ENCODE measurements around the gene HDAC1.

Gene HDAC1

DNA sequence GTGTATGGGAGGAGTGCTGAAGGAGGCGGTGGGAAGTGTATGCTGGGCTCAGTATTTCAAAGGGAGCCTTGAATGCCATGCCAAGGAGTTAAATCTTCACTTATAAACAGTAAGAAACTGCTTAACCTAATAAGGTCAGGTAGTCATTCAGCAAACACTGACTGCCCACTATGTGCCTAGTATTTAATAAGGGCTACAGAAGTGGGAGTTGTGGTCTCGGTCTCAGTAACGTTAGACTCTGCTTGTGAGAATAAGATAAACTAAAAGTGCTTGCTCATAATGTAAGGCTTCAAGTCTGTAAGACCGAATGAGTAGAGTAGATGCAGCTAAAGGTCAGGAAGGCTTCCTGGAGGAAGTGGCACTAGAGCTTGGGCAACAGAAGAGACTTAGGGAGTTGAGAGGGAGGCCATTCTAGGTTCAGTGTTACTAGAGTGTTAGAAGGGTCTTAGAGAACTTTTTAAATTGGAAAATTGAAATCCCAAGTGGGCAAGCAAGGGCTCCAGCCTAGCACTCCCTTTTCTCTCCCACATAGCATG lies 38.1 kb downstream of the HDAC1 start:
- H3K4me1 ChIP-seq (ENCODE audit: control extremely low read depth in 1 of 4, control insufficient read depth in 4 of 4, insufficient read depth in 4 of 4, low read length in 3 of 4): peaks cover 0 to 11% (median 11%) of the 10 kb centered on the region in 4 experiments
- ChIA-PET POLR2A (no interaction called here), CTCF (interaction anchor here (1.1 to 1.3 kb wide), 2 partner anchors 30 to 81 kb away, joined by 4 read pairs; no protein-coding TSS in a partner anchor)
- H3K36me3 ChIP-seq (ENCODE audit: control insufficient read depth in 4 of 4, insufficient read depth in 4 of 4, low read length in 3 of 4): peaks cover 21 to 85% (median 67%) of the 10 kb centered on the region in 4 experiments
- H3K9me3 ChIP-seq (ENCODE audit: control extremely low read depth in 1 of 5, control insufficient read depth in 4 of 5, insufficient read depth in 2 of 5, low read depth in 1 of 5, low read length in 4 of 5): no peaks in the 10 kb centered on the region
- no peak for DNase-seq
- no peak overlapping the region for H3K4me3 ChIP-seq (ENCODE audit: control insufficient read depth in 1 of 7, extremely low read depth in 1 of 7, insufficient read depth in 4 of 7, low read depth in 2 of 7, low read length in 6 of 7)
- no peaks in the 10 kb centered on the region for H3K27me3 ChIP-seq (replicated peaks in 2 of 5; ENCODE audit: control insufficient read depth in 4 of 5, insufficient read depth in 5 of 5, low read length in 4 of 5)
- no peak overlapping the region for H3K27ac ChIP-seq (ENCODE audit: insufficient read depth in 1 of 2, low read depth in 1 of 2, low read length in 2 of 2, poor library complexity in 1 of 2, severe bottlenecking in 2 of 2)
- whole genome bisulfite sequencing (ENCODE audit: insufficient coverage): 96% methylated on average over 3 of the region's 4 CpGs

DNA sequence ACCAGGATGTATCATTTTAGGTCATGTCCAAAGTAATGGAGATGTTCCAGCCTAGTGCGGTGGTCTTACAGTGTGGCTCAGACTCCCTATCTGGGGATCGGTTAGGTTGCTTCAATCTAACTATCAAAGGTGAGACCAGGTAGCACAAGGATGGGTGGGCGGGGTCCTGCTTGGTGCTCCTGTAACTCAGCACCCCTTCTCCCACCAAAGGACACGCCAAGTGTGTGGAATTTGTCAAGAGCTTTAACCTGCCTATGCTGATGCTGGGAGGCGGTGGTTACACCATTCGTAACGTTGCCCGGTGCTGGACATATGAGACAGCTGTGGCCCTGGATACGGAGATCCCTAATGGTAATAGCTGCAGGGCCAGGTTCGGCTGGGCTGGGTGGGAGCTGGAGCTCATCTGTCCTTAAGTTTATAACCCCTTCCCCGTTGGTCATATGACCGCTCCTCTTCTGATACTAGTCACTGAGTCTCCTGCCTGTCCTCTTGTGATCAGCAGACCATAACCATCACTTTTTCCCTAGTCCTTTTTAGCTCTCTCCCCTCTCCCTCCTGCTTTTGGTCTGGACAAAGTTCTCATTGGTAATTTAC lies 38.8 kb downstream of the HDAC1 start:
- H3K36me3 ChIP-seq (ENCODE audit: control insufficient read depth in 4 of 4, insufficient read depth in 4 of 4, low read length in 3 of 4): peaks cover 21 to 79% (median 62%) of the 10 kb centered on the region in 4 experiments
- no peak overlapping the region for H3K4me3 ChIP-seq (ENCODE audit: control insufficient read depth in 1 of 7, extremely low read depth in 1 of 7, insufficient read depth in 4 of 7, low read depth in 2 of 7, low read length in 6 of 7)
- ChIA-PET CTCF (interaction anchor here (0.9 to 1.6 kb wide), 7 partner anchors 9 to 115 kb away, joined by 3 to 8 read pairs (median 4); no protein-coding TSS in a partner anchor), POLR2A (no interaction called here)
- H3K27me3 ChIP-seq (replicated peaks in 2 of 5; ENCODE audit: control insufficient read depth in 4 of 5, insufficient read depth in 5 of 5, low read length in 4 of 5): no peaks in the 10 kb centered on the region
- H3K9me3 ChIP-seq (ENCODE audit: control extremely low read depth in 1 of 5, control insufficient read depth in 4 of 5, insufficient read depth in 2 of 5, low read depth in 1 of 5, low read length in 4 of 5): no peaks in the 10 kb centered on the region
- H3K27ac ChIP-seq (ENCODE audit: insufficient read depth in 1 of 2, low read depth in 1 of 2, low read length in 2 of 2, poor library complexity in 1 of 2, severe bottlenecking in 2 of 2): no peak overlapping the region
- no peak for DNase-seq
- peaks cover 0 to 15% (median 12%) of the 10 kb centered on the region in 4 experiments for H3K4me1 ChIP-seq (ENCODE audit: control extremely low read depth in 1 of 4, control insufficient read depth in 4 of 4, insufficient read depth in 4 of 4, low read length in 3 of 4)
- WGBS (ENCODE audit: insufficient coverage): 98% methylated on average over 12 of the region's 12 CpGs

DNA sequence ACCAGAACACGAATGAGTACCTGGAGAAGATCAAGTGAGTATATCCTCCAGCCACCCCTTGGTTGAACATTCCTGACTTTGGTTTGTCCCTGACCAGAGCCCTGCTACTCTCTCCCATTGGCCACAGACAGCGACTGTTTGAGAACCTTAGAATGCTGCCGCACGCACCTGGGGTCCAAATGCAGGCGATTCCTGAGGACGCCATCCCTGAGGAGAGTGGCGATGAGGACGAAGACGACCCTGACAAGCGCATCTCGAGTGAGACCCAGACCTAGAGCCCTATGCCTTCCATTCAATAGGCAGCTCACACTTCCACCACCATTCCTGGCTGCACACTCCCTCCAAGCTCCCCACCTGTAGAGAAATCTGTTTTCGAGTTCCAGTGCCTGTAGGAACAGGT lies 39.7 kb downstream of the HDAC1 start:
- Histone ChIP-seq H3K27me3 (replicated peaks in 2 of 5; ENCODE audit: control insufficient read depth in 4 of 5, insufficient read depth in 5 of 5, low read length in 4 of 5) (no peaks in the 10 kb centered on the region), H3K27ac (ENCODE audit: insufficient read depth in 1 of 2, low read depth in 1 of 2, low read length in 2 of 2, poor library complexity in 1 of 2, severe bottlenecking in 2 of 2) (no peak overlapping the region), H3K9me3 (ENCODE audit: control extremely low read depth in 1 of 5, control insufficient read depth in 4 of 5, insufficient read depth in 2 of 5, low read depth in 1 of 5, low read length in 4 of 5) (no peaks in the 10 kb centered on the region), H3K36me3 (ENCODE audit: control insufficient read depth in 4 of 4, insufficient read depth in 4 of 4, low read length in 3 of 4) (peaks cover 21 to 73% (median 59%) of the 10 kb centered on the region in 4 experiments), H3K4me3 (ENCODE audit: control insufficient read depth in 1 of 7, extremely low read depth in 1 of 7, insufficient read depth in 4 of 7, low read depth in 2 of 7, low read length in 6 of 7) (no peak overlapping the region), H3K4me1 (ENCODE audit: control extremely low read depth in 1 of 4, control insufficient read depth in 4 of 4, insufficient read depth in 4 of 4, low read length in 3 of 4) (peaks cover 0 to 21% (median 17%) of the 10 kb centered on the region in 4 experiments)
- ChIA-PET CTCF (interaction anchor here (0.8 to 1.6 kb wide), 8 partner anchors 10 to 116 kb away, joined by 3 to 8 read pairs (median 4); no protein-coding TSS in a partner anchor), POLR2A (interaction anchor here (1.6 kb wide), 1 partner anchor 10 kb away, joined by 3 read pairs; no protein-coding TSS in a partner anchor)
- WGBS (ENCODE audit: insufficient coverage): over 99% methylated on average over 11 of the region's 12 CpGs
- no peak for DNase-seq

DNA sequence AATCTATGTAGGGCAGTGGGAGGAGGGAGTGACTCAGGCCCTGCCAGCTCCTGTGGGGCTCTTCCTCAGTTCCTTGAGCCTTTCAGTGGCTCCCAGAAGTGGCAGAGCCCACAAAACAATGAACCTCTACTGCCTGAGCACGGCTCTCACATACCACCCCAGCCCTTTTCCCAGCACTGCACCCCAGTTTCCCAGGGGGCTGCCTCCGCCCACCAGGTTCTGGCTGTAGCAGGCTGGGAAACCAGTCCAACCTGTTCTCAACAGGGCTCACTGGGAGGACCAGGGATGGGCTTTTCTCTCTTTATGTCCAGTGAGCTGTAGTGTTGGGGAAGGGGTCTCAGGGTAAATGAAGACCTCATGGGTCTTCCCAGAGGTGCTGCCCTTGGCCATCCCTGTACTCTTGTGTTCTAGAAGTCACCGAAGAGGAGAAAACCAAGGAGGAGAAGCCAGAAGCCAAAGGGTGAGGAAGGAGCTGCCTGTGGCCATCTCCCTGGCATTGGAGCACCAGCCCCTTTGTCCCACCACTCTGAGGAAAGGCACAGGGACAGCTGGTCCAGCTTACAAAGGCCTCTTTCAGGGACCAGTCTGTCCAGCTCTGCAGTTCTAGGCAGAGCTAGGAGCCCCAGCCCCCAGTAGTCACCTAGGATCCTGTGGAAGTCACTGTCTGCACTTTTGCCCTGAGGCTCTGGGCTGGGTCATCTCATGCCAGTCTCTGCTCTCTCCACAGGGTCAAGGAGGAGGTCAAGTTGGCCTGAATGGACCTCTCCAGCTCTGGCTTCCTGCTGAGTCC lies 40.6 kb downstream of the HDAC1 start:
- CTCF ChIA-PET: interaction anchor here (0.8 to 2.2 kb wide), 8 partner anchors 9 to 117 kb away, joined by 3 to 16 read pairs (median 4); no protein-coding TSS in a partner anchor
- DNase-seq: no peak
- 100% methylated on average over 1 of the region's 3 CpGs for WGBS (ENCODE audit: insufficient coverage)
- Histone ChIP-seq H3K36me3 (ENCODE audit: control insufficient read depth in 4 of 4, insufficient read depth in 4 of 4, low read length in 3 of 4) (peaks cover 18 to 65% (median 51%) of the 10 kb centered on the region in 4 experiments), H3K9me3 (ENCODE audit: control extremely low read depth in 1 of 5, control insufficient read depth in 4 of 5, insufficient read depth in 2 of 5, low read depth in 1 of 5, low read length in 4 of 5) (no peaks in the 10 kb centered on the region), H3K4me1 (ENCODE audit: control extremely low read depth in 1 of 4, control insufficient read depth in 4 of 4, insufficient read depth in 4 of 4, low read length in 3 of 4) (peaks cover 0 to 30% (median 27%) of the 10 kb centered on the region in 4 experiments), H3K27me3 (replicated peaks in 2 of 5; ENCODE audit: control insufficient read depth in 4 of 5, insufficient read depth in 5 of 5, low read length in 4 of 5) (peaks cover 0 to 3% (median 0%) of the 10 kb centered on the region in 5 experiments), H3K4me3 (ENCODE audit: control insufficient read depth in 1 of 7, extremely low read depth in 1 of 7, insufficient read depth in 4 of 7, low read depth in 2 of 7, low read length in 6 of 7) (no peak overlapping the region), H3K27ac (ENCODE audit: insufficient read depth in 1 of 2, low read depth in 1 of 2, low read length in 2 of 2, poor library complexity in 1 of 2, severe bottlenecking in 2 of 2) (no peak overlapping the region)
- POLR2A ChIA-PET: interaction anchor here (1.6 kb wide), 1 partner anchor 11 kb away, joined by 3 read pairs; no protein-coding TSS in a partner anchor

DNA sequence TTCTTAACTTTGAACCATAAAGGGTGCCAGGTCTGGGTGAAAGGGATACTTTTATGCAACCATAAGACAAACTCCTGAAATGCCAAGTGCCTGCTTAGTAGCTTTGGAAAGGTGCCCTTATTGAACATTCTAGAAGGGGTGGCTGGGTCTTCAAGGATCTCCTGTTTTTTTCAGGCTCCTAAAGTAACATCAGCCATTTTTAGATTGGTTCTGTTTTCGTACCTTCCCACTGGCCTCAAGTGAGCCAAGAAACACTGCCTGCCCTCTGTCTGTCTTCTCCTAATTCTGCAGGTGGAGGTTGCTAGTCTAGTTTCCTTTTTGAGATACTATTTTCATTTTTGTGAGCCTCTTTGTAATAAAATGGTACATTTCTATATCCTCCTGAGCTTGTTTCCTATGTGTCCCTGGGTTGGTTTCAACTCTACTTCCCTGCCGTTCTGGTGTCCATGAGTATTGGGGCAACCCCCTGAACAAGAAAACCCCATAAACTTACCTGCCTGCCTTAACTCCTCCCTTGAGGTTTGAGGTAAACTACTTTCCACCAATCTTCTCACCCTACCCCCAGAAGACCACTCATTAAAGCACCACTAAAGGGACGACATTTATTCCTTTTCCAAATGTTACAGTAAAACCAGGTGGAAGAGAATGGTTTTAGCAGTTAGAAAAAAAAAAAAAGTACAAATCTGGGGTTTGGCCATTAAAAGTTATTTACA lies 41.5 kb downstream of the HDAC1 start:
- Histone ChIP-seq H3K9me3 (ENCODE audit: control extremely low read depth in 1 of 5, control insufficient read depth in 4 of 5, insufficient read depth in 2 of 5, low read depth in 1 of 5, low read length in 4 of 5) (no peaks in the 10 kb centered on the region), H3K36me3 (ENCODE audit: control insufficient read depth in 4 of 4, insufficient read depth in 4 of 4, low read length in 3 of 4) (peaks cover 12 to 55% (median 43%) of the 10 kb centered on the region in 4 experiments), H3K27ac (ENCODE audit: insufficient read depth in 1 of 2, low read depth in 1 of 2, low read length in 2 of 2, poor library complexity in 1 of 2, severe bottlenecking in 2 of 2) (no peak overlapping the region), H3K4me3 (ENCODE audit: control insufficient read depth in 1 of 7, extremely low read depth in 1 of 7, insufficient read depth in 4 of 7, low read depth in 2 of 7, low read length in 6 of 7) (no peak overlapping the region), H3K4me1 (ENCODE audit: control extremely low read depth in 1 of 4, control insufficient read depth in 4 of 4, insufficient read depth in 4 of 4, low read length in 3 of 4) (peaks cover 0 to 39% (median 36%) of the 10 kb centered on the region in 4 experiments), H3K27me3 (replicated peaks in 2 of 5; ENCODE audit: control insufficient read depth in 4 of 5, insufficient read depth in 5 of 5, low read length in 4 of 5) (peaks cover 0 to 3% (median 0%) of the 10 kb centered on the region in 5 experiments)
- DNase-seq: no peak
- POLR2A ChIA-PET: no interaction called here
- CTCF ChIA-PET: interaction anchor here (1.3 to 2.2 kb wide), 4 partner anchors 10 to 117 kb away, joined by 3 to 16 read pairs (median 6); no protein-coding TSS in a partner anchor
- 83% methylated on average over 1 of the region's 3 CpGs for WGBS (ENCODE audit: insufficient coverage)

DNA sequence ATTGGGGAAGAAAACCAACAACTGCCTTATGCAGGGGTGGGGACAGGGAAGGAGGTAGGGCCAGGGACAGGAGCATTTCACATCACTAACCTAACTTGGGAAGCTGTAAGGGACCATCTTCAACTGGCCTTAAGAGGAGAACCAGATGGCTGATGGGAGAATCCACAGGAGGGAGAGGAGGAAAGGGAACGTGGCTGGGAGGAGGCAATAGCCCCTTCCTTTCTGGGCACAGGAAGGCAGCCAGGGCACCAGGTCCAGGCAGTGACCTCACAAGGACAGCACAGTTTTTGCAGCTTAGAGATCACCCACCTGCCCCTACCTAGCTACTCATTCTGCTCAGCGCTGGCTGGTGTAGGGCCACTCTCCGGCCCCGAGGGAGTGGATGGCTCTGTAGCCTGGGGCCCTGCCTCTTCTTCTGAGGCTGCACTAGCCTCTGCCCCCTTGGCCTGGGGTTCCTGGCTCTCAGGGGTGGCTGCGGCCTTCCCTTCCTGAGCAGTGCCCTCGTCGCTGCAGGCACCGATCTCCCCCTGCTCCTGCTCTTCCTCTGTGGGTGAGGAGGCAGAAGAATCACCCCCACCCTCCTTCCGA lies 42.5 kb downstream of the HDAC1 start:
- Histone ChIP-seq H3K36me3 (ENCODE audit: control insufficient read depth in 4 of 4, insufficient read depth in 4 of 4, low read length in 3 of 4) (peaks cover 9 to 46% (median 35%) of the 10 kb centered on the region in 4 experiments), H3K4me3 (ENCODE audit: control insufficient read depth in 1 of 7, extremely low read depth in 1 of 7, insufficient read depth in 4 of 7, low read depth in 2 of 7, low read length in 6 of 7) (peak overlapping the region in 6 of 7 experiments; percentile 51 to 80 (median 66)), H3K27me3 (replicated peaks in 2 of 5; ENCODE audit: control insufficient read depth in 4 of 5, insufficient read depth in 5 of 5, low read length in 4 of 5) (peaks cover 0 to 3% (median 0%) of the 10 kb centered on the region in 5 experiments), H3K27ac (ENCODE audit: insufficient read depth in 1 of 2, low read depth in 1 of 2, low read length in 2 of 2, poor library complexity in 1 of 2, severe bottlenecking in 2 of 2) (no peak overlapping the region), H3K4me1 (ENCODE audit: control extremely low read depth in 1 of 4, control insufficient read depth in 4 of 4, insufficient read depth in 4 of 4, low read length in 3 of 4) (peaks cover 0 to 48% (median 45%) of the 10 kb centered on the region in 4 experiments), H3K9me3 (ENCODE audit: control extremely low read depth in 1 of 5, control insufficient read depth in 4 of 5, insufficient read depth in 2 of 5, low read depth in 1 of 5, low read length in 4 of 5) (no peaks in the 10 kb centered on the region)
- DNase-seq: no peak
- 62% methylated on average over 5 of the region's 9 CpGs for WGBS (ENCODE audit: insufficient coverage)
- ChIA-PET CTCF (interaction anchor here (1.7 to 2.2 kb wide), 2 partner anchors 38 to 118 kb away, joined by 3 to 16 read pairs; no protein-coding TSS in a partner anchor), POLR2A (interaction anchor here (1.3 to 3.6 kb wide), 3 partner anchors 12 to 38 kb away, joined by 7 to 27 read pairs (median 13); partner anchors contain the start of genes FAM229A and TSSK3)
